GM12801 (cell line): ENCODE measurements around the gene PLCH2.

Source experiments
- CTCF ChIP-seq: IDR thresholded peaks from one replicate; pipeline ENCODE4 v1.5.1; 2011; ENCODE audit warnings: control low read depth; ENCODE audit not compliant: insufficient read length; ENCODE audit errors: extremely low read depth

The PLCH2 gene

GRCh38 chr1:2534687-2535441 lies 58.8 kb downstream of the PLCH2 start:
- no peak for TF ChIP-seq CTCF

GRCh38 chr1:2535455-2535854 lies 59.4 kb downstream of the PLCH2 start:
- no peak for TF ChIP-seq CTCF

- no peak for TF ChIP-seq CTCF
Measured at GRCh38 chr1:2535981-2536380, 59.9 kb downstream of the PLCH2 start.

GRCh38 chr1:2537784-2538115 lies 61.7 kb downstream of the PLCH2 start:
- no peak for TF ChIP-seq CTCF

GRCh38 chr1:2538376-2538775 lies 62.3 kb downstream of the PLCH2 start:
- no peak for TF ChIP-seq CTCF

GRCh38 chr1:2538872-2539271 lies 62.8 kb downstream of the PLCH2 start:
- no peak for TF ChIP-seq CTCF

GRCh38 chr1:2539312-2539907 lies 63.3 kb downstream of the PLCH2 start:
- TF ChIP-seq CTCF = no peak
